SK-N-SH (cell line): ENCODE data around the gene TRAPPC2L. TPM values are rescaled to one million over a fixed set of nuclear protein-coding genes. Genes with fewer than 3 reads are reported as not detected.

Source experiments
- CTCF ChIA-PET: fragments of 300-600, 350-600 bp; formaldehyde crosslinking; extraction: SDS; loops from one replicate; lab custom pipeline; 2021; lab: Yijun Ruan, JAX
- POLR2A ChIA-PET: fragments of 350-600 bp; sonication (Branson Sonifier 250); formaldehyde crosslinking; extraction: SDS; loops from one replicate; lab custom pipeline; 2020; ENCODE audit warnings: antibody characterized with exemption, inconsistent platforms; lab: Yijun Ruan, JAX
- DNase-seq: peaks from one replicate; pipeline ENCODE4 v3.0.0; 2012
- H2AFZ ChIP-seq: fragments of 200-600 bp; sonication (generic); 2 replicates; pipeline ENCODE4 v1.8.1; 2016; ENCODE audit warnings: antibody characterized with exemption, mild to moderate bottlenecking, low read depth
- H3F3A ChIP-seq: fragments of 200-600 bp; sonication (generic); replicated peaks from 2 replicates; pipeline ENCODE3; 2016; ENCODE audit warnings: antibody characterized with exemption, mild to moderate bottlenecking; ENCODE audit not compliant: insufficient read depth
- H3K27ac ChIP-seq, 2 experiments: fragments of 200-500 bp in 1 of 2; fragments of 200-600 bp in 1 of 2; sonication (Bioruptor generic) in 1 of 2; sonication (generic), shearing (Covaris generic) in 1 of 2; 2 replicates each; pipeline versions ENCODE4 v1.5.1 to v1.6.1; 2014 to 2016; ENCODE audit warnings: low read depth in 2 of 2, inconsistent platforms in 1 of 2, low read length in 1 of 2, mild to moderate bottlenecking in 1 of 2, mixed read lengths in 1 of 2
- H3K27me3 ChIP-seq: fragments of 200-600 bp; sonication (generic), shearing (Covaris generic); 2 replicates; pipeline ENCODE4 v1.6.1; 2016; ENCODE audit warnings: mixed run types; ENCODE audit not compliant: insufficient read depth
- H3K36me3 ChIP-seq, 2 experiments: fragments of 200-500 bp in 1 of 2; fragments of 200-600 bp in 1 of 2; sonication (Bioruptor generic) in 1 of 2; sonication (generic) in 1 of 2; replicated peaks in 1 of 2; 2 replicates each; pipeline versions ENCODE3 to v1.5.1; 2014 to 2016; ENCODE audit warnings: low read length in 1 of 2, mild to moderate bottlenecking in 1 of 2; ENCODE audit not compliant: insufficient read depth in 2 of 2, control insufficient read depth in 1 of 2
- H3K4me1 ChIP-seq, 2 experiments: fragments of 200-500 bp in 1 of 2; fragments of 200-600 bp in 1 of 2; sonication (Bioruptor generic) in 1 of 2; sonication (generic), shearing (Covaris generic) in 1 of 2; 2 replicates each; pipeline versions ENCODE4 v1.5.1 to v1.6.1; 2014 to 2016; ENCODE audit warnings: low read depth in 1 of 2, low read length in 1 of 2, mixed run types in 1 of 2; ENCODE audit not compliant: insufficient read depth in 2 of 2, control insufficient read depth in 1 of 2
- H3K4me2 ChIP-seq: fragments of 200-600 bp; sonication (generic), shearing (Covaris generic); 2 replicates; pipeline ENCODE4 v1.6.1; 2017; ENCODE audit warnings: mixed run types
- H3K4me3 ChIP-seq, 2 experiments: fragments of 200-500 bp in 1 of 2; fragments of 200-600 bp in 1 of 2; sonication (Bioruptor generic) in 1 of 2; sonication (generic), shearing (Covaris generic) in 1 of 2; 2 replicates each; pipeline versions ENCODE4 v1.5.1 to v1.8.1; 2014 to 2016; ENCODE audit warnings: low read depth in 2 of 2, inconsistent platforms in 1 of 2, low read length in 1 of 2, mild to moderate bottlenecking in 1 of 2, mixed read lengths in 1 of 2, moderate library complexity in 1 of 2
- H3K79me2 ChIP-seq: fragments of 200-600 bp; sonication (generic); 2 replicates; pipeline ENCODE4 v1.8.1; 2017; ENCODE audit warnings: mild to moderate bottlenecking; ENCODE audit not compliant: insufficient read depth
- H3K9ac ChIP-seq: fragments of 200-600 bp; sonication (generic); 2 replicates; pipeline ENCODE4 v1.6.1; 2017; ENCODE audit warnings: mixed run types
- H3K9me2 ChIP-seq: fragments of 200-600 bp; sonication (generic); 2 replicates; pipeline ENCODE4 v1.6.1; 2017; ENCODE audit warnings: mixed run types
- H3K9me3 ChIP-seq: fragments of 200-600 bp; sonication (generic); 2 replicates; pipeline ENCODE4 v1.6.1; 2017; ENCODE audit warnings: mixed run types, mild to moderate bottlenecking, moderate library complexity
- H4K20me1 ChIP-seq: fragments of 200-600 bp; sonication (generic); 2 replicates; pipeline ENCODE4 v1.6.1; 2017; ENCODE audit warnings: mild to moderate bottlenecking, mixed run types; ENCODE audit not compliant: insufficient read depth
- CHD2 ChIP-seq: fragments of 150-350 bp; IDR thresholded peaks from 2 replicates; pipeline ENCODE4 v1.6.1; 2018; ENCODE audit warnings: low read length; ENCODE audit not compliant: partially characterized antibody
- CTCF ChIP-seq: fragments of 200-600 bp; sonication (generic); IDR thresholded peaks from 2 replicates; pipeline ENCODE4 v1.6.1; 2017; ENCODE audit warnings: antibody characterized with exemption, mild to moderate bottlenecking, moderate library complexity
- EP300 ChIP-seq, 2 experiments: IDR thresholded peaks; 2 replicates each; pipeline versions ENCODE4 v1.4.0 to v1.6.1; 2012; ENCODE audit warnings: borderline replicate concordance in 1 of 2, low read depth in 1 of 2, low read length in 1 of 2
- FOXJ3 ChIP-seq: sonication (generic); formaldehyde crosslinking; IDR thresholded peaks from 2 replicates; pipeline ENCODE4 v1.5.1; 2020; ENCODE audit warnings: mild to moderate bottlenecking, missing genetic modification reagents
- GABPA ChIP-seq: IDR thresholded peaks from 2 replicates; pipeline ENCODE4 v1.4.0; 2012; ENCODE audit warnings: low read depth, mild to moderate bottlenecking
- MXI1 ChIP-seq: IDR thresholded peaks from 2 replicates; pipeline ENCODE4 v1.6.1; 2012; ENCODE audit warnings: mild to moderate bottlenecking, low read depth, low read length, improper control_type of control experiment
- NRF1 ChIP-seq: IDR thresholded peaks from 2 replicates; pipeline ENCODE4 v1.6.1; 2012; ENCODE audit warnings: low read depth, mild to moderate bottlenecking, low read length
- PBX3 ChIP-seq: IDR thresholded peaks from 2 replicates; pipeline ENCODE4; 2012
- RAD21 ChIP-seq: IDR thresholded peaks from 2 replicates; pipeline ENCODE4 v1.6.1; 2012; ENCODE audit warnings: mild to moderate bottlenecking, low read length
- REST ChIP-seq: IDR thresholded peaks from 2 replicates; pipeline ENCODE4 v1.6.1; 2012; ENCODE audit warnings: mild to moderate bottlenecking, low read depth, low read length, moderate library complexity
- SMC3 ChIP-seq: IDR thresholded peaks from 2 replicates; pipeline ENCODE4 v1.6.1; 2012; ENCODE audit warnings: low read depth, low read length, improper control_type of control experiment
- TAF1 ChIP-seq: IDR thresholded peaks from 2 replicates; pipeline ENCODE4 v1.6.1; 2012; ENCODE audit warnings: low read depth, mild to moderate bottlenecking, low read length, moderate library complexity, borderline replicate concordance
- TCF12 ChIP-seq: IDR thresholded peaks from 2 replicates; pipeline ENCODE4 v1.4.0; 2012
- YY1 ChIP-seq: IDR thresholded peaks from 2 replicates; pipeline ENCODE4 v1.4.0; 2012; ENCODE audit warnings: low read depth, mild to moderate bottlenecking
- WGBS: methylation state at CpG from one replicate; pipeline ENCODE4 v1.1.6; 2017; ENCODE audit warnings: low lambda C conversion rate; 5-methylcytosine and 5-hydroxymethylcytosine counted together
- polyA plus RNA-seq, 3 experiments: library from polyadenylated mRNA; depleted of rRNA; stranded (reverse); fragments of >200 nt; gene quantifications; 2 replicates each; pipeline ENCODE4 v1.2.3, GENCODE V29; 2012

Gene TRAPPC2L
- polyA plus RNA-seq, 1 of the 3 experiments (the other 2 are of a cell fraction) = 73.9 TPM

GRCh38 chr16:88819126-88819525, 37.8 kb upstream of the TRAPPC2L start:
- H3K9me2 ChIP-seq = no peaks in the 10 kb centered on the region
- peaks cover 0 to 7% of the 10 kb centered on the region in 2 experiments; a peak in 1 of 4 replicates for H3K4me1 ChIP-seq
- no peaks in the 10 kb centered on the region for H3K79me2 ChIP-seq
- WGBS = 85% methylated on average over 12 of the region's 16 CpGs
- H3K9ac ChIP-seq = no peak overlapping the region
- H3F3A ChIP-seq = no peaks in the 10 kb centered on the region
- CTCF ChIA-PET = interaction anchor here (1.7 to 4.0 kb wide), 3 partner anchors 10 to 348 kb away, joined by 4 to 13 read pairs (median 10); partner anchors contain the start of genes GALNS and TRAPPC2L
- H3K4me2 ChIP-seq = no peak overlapping the region
- no peaks in the 10 kb centered on the region for H3K27me3 ChIP-seq
- DNase-seq = no peak
- no peak overlapping the region for H3K27ac ChIP-seq
- TF ChIP-seq TCF12 = no peak
- TF ChIP-seq RAD21 = no peak
- TF ChIP-seq GABPA = no peak
- TF ChIP-seq PBX3 = no peak
- no peak for TF ChIP-seq NRF1
- TF ChIP-seq CTCF = no peak
- no peak for TF ChIP-seq MXI1
- TF ChIP-seq SMC3 = no peak
- TF ChIP-seq REST = no peak
- no peak for TF ChIP-seq TAF1
- TF ChIP-seq EP300 (IDR thresholded peaks at IDR 0.05; ENCODE audit: borderline replicate concordance in 1 of 2, low read depth in 1 of 2, low read length in 1 of 2) = no peak
- TF ChIP-seq CHD2 = no peak
- no peak for TF ChIP-seq FOXJ3
- no peak for TF ChIP-seq YY1
- TF ChIP-seq, all 33 proteins: peak for 0
- Histone ChIP-seq H4K20me1 (no peaks in the 10 kb centered on the region), H3K9me3 (no peaks in the 10 kb centered on the region), H3K36me3 (peaks cover 0 to 8% of the 10 kb centered on the region in 2 experiments), H3K4me3 (no peak overlapping the region), H2AFZ (no peak overlapping the region)
- POLR2A ChIA-PET = no interaction called here
